OCI-LY1 (cell line): Measurements from ENCODE around the gene MCC.

ENCODE experiments used
- CTCF ChIP-seq: fragments of 200-600 bp; sonication (generic), shearing (Covaris generic); IDR thresholded peaks from 2 replicates; pipeline ENCODE4 v1.5.1; 2017; ENCODE audit warnings: mild to moderate bottlenecking, antibody characterized with exemption, low read length, moderate library complexity, mixed read lengths
- EZH2 ChIP-seq: fragments of 200-600 bp; sonication (generic), shearing (Covaris generic); IDR thresholded peaks from 2 replicates; pipeline ENCODE4 v1.8.0; 2017; ENCODE audit warnings: borderline replicate concordance, mixed run types, mild to moderate bottlenecking, antibody characterized with exemption, low read length, moderate library complexity, mixed read lengths

GRCh38 chr5:113331209-113331551 is 157.1 kb downstream of the MCC start:
- TF ChIP-seq CTCF (no peak), EZH2 (no peak)
